Embryonic facial prominence (tissue), 1 donor: Measurements from ENCODE around the gene NUMA1.

Experiments
- DNase-seq: peaks from one replicate; pipeline ENCODE4 v3.0.0-alpha.2; 2016; ENCODE audit errors: extremely low spot score

Gene NUMA1

DNA sequence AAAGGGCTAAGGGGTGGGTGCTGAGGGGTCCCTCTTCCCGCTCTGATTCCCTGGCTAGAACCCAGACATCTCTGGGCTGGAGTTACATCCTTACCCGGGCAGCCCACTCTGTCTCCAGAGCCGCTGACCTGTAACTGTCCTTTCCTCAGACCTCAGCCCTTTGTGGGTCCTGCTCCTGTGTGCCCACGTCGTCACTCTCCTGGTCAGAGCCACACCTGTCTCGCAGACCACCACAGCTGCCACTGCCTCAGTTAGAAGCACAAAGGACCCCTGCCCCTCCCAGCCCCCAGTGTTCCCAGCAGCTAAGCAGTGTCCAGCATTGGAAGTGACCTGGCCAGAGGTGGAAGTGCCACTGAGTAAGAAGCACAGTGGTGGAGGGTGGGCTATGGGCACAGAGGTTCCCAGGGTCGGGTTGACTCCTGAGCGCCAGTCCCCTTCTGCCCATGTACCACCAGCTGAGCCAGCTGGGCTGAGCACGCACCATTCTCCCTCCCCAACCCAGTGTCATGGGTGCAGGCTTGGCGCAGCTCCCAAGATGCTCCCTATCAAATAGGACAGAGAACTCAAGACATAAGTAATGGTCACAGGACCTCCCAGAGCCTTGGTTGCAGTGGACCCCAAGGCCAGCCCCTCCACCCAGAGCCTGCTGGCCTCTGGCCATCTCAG, 80.0 kb downstream of the NUMA1 start:
- DNase-seq: no peak

DNA sequence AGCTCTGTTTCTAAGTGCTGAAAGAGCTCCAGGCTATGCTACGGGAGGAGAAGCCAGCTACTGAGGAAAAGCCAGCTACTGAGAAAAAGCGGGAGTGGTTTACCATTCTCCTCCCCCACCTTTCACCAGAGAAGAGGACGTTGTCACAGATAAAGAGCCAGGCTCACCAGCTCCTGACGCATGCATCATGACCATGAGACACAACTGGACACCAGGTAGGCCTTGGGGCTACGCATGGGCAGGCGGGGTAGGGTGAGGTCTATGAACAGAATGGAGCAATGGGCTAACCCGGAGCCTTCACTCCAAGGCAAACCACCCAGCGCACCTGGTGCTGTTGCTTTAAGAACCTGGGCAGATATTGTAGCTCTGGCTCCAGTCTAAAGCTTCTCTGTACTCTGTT, 80.5 kb downstream of the NUMA1 start:
- no peak for DNase-seq

DNA sequence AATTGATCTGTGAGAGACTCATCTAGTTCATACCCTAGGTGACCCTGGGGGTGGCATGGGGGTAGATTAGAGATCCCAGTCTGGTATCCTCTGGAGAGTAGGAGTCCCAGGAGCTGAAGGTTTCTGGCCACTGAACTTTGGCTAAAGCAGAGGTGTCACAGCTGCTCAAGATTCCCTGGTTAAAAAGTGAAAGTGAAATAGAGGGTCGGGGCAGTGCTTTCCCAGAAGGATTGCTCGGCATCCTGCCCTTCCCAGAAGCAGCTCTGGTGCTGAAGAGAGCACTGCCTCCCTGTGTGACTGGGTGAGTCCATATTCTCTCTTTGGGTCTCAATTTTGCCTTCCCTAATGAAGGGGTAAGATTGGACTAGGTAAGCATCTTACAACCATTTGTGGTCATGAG, 81.0 kb downstream of the NUMA1 start:
- no peak for DNase-seq

DNA sequence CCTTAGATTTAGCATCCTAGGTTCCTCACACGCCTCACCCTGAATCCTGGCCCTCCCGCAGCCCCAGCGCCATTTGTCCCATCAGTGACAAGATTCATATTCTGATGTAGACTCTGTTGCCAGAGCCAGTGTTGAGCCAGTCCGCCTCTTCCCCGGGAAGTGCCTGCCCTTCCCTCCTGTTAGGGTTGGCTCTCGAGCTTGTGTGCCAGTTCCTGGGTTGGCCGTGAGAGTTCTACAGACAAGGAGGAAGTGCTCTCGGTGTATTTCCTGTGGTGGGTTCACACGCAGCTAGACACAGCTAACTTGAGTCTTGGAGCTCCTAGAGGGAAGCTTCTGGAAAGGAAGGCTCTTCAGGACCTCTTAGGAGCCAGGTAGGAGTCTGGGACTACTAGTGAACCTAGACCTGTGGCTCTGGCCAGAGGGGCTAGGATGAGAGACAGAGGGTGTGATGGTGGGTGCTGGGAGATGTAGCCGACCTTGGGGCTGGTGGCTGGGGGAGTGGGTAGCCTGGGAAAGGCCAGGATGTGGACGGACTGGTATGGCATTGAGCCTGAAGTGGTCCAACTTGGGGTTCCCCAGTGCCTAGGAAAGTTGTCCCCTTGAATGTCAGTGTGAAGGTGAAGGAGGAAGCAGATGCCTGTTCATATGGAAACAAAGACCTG, 81.6 kb downstream of the NUMA1 start, which contains the start of gene IL18BP:
Gene IL18BP (plus strand): TSS at position 261 of the 662 bp plus-strand sequence. CDS start 1,076 bp downstream, outside the sequence.
- no peak for DNase-seq

DNA sequence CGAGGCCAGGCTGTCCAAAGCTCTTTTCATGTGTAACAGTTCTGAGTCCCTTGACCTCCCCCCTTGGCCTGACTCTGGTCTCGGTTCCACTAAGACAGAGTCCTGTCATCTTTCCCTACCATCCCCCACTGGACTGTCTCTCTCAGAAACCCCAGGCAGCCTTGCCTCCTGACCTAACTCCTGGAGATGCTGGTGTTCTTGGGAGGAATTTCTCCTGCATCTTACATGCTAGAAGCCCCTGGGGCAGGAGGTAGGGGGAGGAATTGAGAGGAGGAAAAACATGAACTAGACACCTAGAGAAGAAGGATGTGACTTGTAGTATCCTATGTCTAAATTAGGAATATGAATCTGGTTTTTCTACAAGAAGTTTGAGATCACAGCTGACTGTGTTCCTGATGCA, 82.3 kb downstream of the NUMA1 start:
- DNase-seq: no peak

DNA sequence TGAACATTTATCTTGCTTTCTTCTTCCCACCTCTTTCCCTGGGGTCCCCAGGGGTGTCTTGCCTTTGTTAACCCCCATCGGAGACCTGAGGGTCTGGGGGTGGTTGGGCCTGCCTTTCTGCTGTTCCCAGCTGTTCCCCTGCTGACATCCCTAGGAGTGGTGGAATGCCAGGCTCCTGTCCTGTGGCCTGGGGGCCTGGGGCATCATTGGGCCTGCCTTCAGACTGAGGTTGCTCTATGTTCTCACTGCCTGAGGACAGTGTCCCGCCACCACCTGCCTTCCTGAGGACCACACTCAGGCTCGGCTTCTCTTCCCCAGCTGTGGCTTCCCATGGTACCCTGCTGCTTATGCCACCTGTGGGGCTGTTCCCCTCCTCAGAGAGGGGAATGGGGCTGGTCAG, 82.7 kb downstream of the NUMA1 start:
- DNase-seq: no peak

DNA sequence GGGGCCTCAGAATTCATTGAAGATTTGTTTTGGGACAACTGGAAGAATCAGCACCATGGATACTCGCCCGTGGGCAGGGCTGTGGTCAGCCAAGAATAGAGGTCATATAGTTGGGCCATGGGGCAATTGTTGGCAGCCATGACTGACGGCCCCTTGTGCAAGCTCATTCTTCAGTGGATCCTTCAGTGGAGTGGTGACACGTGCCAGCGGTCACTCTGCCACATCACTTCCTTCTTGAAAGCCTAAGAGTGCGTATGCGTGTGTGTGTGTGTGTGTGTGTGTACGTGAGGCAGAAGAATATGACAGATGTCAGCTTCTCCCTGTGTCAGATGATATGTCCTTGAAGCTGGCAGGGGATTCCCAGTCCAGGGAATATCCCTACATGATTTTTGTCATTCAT, 83.4 kb downstream of the NUMA1 start:
- no peak for DNase-seq

DNA sequence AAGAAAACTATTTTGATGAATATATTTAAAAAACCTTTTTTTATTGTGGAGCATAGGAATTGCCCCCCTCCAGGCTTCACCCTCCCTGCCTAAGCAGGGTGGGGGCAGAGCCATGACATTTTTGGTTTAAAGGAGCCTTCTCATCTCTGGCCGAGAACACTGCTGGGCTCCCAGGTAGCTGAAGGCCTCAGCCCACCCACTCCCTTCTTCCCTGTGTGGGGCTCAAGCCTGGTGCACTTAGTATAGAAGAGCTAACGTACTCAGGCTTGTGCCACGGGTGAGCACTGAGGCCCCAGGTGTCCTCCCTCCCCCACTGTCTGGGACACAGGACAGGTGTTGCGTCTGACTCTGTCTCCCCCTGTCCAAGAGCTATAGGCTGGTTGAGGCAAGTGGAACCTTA, 83.8 kb downstream of the NUMA1 start:
- no peak for DNase-seq

DNA sequence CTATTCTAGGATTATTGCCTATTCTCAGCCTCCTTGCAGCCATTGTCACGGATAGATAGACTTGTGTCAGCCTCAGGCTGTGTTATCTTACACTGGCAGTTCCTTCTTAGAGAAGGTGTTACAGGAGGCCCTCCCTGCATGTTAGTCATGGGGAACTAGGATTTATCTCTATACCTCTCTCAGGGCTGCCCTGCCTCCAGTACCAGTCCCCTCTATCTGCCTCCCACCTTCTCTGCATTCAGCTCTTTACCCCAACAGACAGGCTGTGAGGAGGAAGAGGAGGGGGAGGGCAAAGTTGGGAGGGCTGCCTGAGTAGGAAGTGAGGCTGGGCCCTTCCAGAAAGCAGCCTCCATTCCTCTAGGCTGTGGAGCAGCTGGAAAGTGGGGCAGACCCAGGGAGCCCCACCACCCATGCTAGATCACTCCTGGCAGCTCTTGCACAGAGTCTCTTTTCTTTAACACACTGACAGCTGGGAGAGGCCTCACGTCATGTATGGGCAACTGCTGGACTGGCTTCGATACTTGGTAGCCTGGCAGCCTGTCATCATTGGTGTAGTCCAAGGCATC, 84.5 kb downstream of the NUMA1 start:
- no peak for DNase-seq

DNA sequence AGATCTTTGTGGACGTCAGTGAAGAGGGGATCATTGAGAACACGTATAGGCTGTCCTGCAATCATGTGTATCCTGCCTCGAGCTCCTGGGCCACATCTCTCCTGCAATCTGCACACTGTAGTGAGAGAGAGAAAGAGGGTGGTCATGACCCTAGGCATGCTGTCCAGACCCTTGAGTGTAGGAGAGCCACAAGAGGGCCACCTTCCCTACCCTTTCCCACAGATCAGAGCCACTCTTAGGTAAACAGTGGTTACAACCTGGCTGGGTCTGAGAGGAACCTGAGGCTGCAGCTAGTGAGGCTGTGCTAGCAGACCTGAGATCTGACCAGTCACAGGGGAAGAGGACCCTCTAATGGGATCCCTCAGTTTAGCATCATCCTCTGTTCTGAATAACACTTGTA, 85.6 kb downstream of the NUMA1 start:
- DNase-seq: no peak

DNA sequence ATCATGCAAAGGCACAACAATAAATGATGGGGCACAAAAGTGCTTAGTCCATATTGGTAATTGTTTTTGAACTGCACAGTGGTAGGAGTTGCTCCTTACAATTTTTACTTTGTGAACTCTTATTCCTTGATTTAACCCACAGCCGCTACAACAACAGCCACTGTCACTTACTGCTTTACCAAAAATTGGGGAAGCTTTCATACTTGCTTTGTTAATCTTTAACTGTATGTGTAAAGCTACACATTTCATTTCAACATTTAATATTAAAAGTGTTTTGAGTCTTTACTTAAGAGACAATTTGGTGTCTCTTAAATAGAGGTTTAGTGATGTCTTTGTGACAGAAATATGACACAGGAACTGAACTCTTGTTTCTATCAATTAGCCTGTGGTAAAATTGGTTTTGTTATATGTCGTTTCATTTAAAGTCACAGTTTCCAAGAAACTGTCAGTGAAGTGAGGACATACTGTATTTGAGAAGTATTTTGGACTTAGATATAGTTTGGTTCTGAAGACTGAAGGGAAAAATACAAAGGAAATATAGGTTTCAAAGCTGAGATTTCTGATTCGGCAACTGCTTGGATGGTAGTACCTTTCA, 88.1 kb downstream of the NUMA1 start:
- DNase-seq: no peak

DNA sequence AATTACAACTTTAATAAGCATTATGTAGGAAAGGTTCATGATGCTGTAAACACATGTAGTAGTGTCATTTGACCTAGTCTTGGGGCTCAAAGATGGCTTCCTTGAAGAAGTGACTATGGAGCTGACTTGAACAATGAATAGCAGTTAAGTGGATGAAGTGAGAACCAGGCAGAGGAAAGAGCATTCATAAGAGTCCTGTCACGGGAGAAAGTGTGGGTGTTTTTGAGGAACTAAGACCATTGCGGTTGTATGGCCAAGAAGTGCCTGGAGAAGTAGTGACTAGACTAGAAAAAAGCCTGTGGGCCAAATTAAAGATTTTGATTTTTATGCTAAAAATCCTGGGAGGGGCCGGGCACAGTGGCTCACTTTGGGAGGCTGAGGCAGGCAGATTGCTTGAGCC, 88.8 kb downstream of the NUMA1 start:
- no peak for DNase-seq

DNA sequence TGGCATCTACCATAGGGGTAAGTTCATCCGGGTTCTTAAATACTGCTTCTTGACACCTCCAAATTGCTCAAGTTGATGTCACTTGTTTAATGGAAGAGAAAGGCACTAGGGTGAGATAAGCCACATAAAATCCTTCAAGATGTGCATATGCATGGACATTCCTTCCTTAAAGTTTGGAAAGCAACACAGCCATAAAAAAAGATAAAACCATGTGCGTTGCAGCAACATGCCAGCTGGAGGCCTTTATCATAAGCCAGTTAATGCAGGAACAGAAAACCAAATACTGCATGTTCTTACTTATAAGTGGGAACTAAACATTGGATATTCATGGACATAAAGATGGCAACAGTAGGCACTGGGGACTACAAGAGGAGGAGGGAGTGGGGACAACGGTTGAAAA, 89.6 kb downstream of the NUMA1 start:
- DNase-seq: no peak

DNA sequence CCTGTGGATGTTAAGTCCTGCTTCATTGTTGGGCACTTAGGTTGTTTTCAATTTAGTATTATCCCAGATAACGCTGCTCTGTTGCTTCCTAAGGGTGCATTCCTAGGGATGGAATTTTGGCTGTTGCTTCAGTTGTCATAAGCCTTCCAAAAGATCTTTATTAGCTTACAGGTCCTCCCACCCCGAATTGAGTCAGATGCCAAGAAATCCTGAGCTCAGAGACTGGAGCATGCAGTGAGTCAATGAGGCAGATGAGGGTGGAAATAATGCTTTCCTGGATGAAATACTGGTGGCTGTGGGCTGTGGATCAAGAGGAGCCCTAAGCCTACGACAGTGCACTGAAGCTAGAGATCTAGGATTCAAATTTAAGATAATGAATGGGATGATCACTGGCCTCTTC, 92.3 kb downstream of the NUMA1 start:
- no peak for DNase-seq

DNA sequence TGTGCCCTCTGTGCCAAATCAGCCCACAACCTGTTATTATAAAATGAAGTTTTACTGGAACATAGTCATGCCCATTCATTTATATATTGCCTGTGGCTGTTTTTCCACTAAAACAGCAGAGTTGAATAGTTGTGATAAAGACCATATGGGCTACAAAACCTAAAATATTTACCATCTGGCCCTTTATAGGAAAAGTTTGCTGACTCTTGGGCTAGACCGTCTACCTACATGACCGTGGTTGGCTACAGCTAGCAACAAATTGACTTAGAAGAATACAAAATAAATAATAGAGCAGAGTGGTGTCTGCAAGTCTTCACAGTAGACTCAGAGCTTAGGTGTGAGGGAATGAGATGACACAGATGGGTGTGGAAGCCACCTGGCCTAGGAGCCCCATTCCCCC, 92.8 kb downstream of the NUMA1 start:
- no peak for DNase-seq

DNA sequence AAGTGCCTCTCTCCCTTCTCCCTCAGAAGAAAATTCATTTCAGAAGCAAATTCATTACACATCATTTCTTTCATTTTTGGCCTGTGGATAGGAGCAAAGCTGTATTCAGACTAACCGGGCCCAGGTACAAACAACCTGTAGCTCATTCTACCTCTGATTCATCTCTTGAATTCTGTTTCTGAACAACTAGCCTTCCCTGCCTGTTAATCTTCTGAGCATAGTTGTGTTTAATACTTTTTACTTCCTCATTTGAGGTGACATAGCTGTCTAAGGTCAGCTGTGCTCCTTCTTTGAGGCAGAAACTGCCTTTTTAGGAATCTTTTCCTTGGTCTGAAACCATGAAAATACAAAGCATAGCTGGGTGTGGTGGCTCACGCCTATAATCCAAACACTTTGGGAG, 94.2 kb downstream of the NUMA1 start:
- no peak for DNase-seq

DNA sequence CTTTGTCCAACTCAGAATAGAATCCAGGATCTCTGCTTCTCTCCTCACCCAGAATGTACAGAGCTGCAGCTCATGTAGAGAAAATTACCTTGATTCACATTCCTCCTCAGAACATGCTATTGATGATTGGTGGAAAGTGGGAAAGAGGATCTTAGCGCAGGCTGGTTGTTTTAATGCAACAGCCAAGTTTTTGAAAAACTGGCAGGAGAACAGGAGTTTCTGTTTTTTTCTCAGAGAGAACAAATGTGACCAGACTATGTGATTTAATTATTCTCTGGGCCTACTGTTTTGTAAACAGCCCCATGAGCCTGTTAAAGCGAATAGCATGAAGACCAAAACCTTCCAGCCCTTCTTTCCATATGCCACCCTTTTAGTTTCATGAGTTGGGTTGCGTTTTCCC, 100.7 kb downstream of the NUMA1 start:
- DNase-seq: no peak

DNA sequence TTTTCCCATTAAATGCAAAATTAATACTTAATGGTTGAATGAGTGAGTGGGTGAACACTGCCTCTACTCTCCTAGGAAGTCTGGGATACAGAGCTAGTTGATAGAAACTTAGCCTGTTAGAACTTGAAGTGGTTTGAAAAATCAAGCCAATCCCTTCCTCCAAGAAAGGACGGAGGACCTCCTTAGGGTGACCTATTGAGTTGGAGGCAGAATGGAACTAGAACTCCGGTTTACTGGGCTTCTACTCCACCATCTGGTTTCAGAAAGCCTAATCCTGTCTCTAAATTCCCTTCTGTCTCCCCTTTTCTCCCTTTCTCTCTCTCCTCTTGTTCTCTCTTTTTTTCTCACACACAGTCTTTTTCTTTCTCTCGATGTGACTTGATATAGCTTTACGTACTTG, 101.2 kb downstream of the NUMA1 start:
- DNase-seq: no peak

DNA sequence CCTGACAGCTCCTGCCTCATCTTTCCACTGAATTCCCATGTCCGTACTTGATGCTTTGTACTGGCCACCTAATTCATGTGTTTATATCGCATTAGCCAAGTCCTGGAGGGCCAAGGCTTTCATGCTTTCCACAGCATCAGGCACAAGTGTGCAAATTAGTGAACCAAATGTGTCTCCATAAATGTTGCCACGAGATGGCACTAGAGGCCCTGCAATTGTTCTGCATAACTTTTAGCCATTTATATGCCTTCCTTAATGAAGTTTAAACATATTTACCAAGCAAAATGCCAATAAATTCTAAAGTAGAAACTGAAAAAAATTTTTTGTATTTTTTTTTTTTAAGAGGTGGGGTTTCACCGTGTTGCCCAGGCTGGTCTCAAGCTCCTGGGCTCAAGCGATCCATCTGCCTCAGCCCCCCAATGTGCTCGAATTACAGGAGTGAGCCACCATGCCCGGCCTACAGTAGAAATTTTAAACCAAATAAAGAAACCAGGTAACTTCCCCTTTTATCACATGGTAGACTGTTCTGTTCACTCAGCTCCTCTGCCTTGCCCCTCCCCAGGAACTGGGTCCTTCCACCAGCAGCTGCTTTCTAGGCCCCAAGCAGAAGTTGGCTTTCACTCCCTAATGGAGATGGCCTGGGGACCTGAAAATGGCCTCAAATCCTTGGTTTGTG, 102.5 kb downstream of the NUMA1 start:
- DNase-seq: no peak

DNA sequence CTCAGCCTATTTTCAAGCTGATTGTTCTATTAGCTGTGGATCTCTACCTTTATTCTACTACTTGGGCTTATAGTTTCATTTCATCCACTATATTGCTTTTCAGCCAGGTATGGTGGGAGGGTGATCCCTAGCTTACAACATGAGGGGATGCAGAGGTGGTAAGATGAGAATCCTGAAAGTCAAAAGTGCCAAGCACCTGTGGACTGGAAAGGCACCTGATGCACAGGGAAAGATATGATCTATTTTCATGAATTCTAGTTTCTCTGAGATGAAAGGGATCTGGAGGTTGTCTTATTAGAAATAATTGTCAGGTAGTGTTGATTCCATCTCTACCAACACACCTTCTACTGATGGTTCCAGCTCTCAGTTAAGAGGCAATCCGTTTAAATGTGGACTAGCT, 103.3 kb downstream of the NUMA1 start:
- no peak for DNase-seq

DNA sequence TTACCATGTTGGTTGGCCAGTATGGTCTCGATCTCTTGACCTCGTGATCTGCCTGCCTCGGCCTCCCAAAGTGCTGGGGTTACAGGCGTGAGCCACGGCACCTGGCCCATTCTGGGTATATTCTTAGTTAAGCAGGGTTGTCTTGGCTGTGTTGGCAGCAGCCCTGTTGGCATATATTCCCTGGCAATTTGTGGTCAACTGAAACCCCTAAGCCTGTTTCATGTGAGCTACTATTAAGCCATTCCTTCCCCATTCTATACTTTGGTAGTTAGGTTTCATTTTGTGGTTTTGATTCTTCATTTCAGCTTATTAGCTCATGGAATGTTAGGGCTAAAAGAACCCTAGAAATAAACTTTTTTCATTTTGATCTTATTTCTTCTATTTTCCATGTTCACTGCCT, 103.8 kb downstream of the NUMA1 start:
- no peak for DNase-seq

DNA sequence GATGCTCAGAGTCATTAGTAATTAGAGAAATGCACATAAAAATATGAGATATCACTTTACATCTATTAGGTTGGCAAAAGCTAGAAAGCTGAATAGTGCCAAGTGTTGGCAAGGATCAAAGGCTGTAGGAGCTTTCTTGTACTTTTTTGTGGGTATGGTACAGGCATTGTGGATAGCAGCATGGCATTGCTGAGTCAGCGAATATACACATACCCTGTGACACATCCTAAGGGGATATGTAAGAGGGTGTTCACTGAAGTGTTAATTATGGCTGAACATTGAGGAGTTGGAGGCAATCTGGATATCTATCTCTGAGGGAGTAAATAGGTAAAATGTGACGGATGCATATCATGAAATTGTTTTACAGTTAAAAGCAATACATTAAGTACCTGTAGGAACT, 108.7 kb downstream of the NUMA1 start:
- DNase-seq: no peak

DNA sequence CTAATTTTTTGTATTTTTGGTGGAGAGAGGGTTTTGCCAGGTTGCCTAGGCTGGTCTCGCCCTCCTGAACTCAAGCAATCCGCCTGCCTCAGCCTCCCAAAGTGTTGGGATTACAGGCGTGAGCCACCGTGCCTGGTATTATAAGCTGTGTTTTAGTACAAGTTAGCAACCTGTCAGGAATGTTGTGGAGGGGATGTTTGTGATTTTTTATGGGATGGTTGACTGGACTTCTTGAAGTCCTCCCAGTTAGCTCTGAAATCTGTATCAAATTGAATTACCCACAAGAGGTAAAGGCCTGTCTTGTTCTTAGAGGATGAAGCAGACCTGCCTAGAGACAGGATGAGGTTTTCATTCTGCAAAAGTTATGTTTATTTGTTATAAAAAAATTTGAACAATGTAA, 115.7 kb downstream of the NUMA1 start:
- no peak for DNase-seq
